Natural killer cell (primary cell): ENCODE measurements around the gene FBXL16. TPM values are rescaled to one million over a fixed set of nuclear protein-coding genes. Genes with fewer than 3 reads are reported as not detected.

Experiments used
- ATAC-seq, 3 donors: fragments of 150-1000 bp in 2 of 3; fragments of 200-7000 bp in 1 of 3; cut with Tn5 transposase; 1 replicate in 1 of 3; 2 replicates in 2 of 3; pipeline ENCODE4 v1.10.0; 2021; ENCODE audit warnings: mild to moderate bottlenecking in 2 of 3, moderate library complexity in 2 of 3
- DNase-seq, 2 donors: peaks; one replicate each; pipeline versions ENCODE4 v3.0.0 to v3.0.0-alpha.2; 2013 to 2021; ENCODE audit warnings: mixed read lengths in 1 of 2
- H3K27ac ChIP-seq: one replicate; pipeline ENCODE4 v1.5.1; 2013; ENCODE audit warnings: mild to moderate bottlenecking, low read length
- H3K27me3 ChIP-seq: one replicate; pipeline ENCODE4 v1.6.1; 2013; ENCODE audit warnings: low read length; ENCODE audit not compliant: control insufficient read depth, insufficient read depth
- H3K36me3 ChIP-seq: one replicate; pipeline ENCODE4 v1.6.1; 2013; ENCODE audit warnings: low read length; ENCODE audit not compliant: control insufficient read depth, insufficient read depth
- H3K4me1 ChIP-seq: one replicate; pipeline ENCODE4 v1.6.1; 2013; ENCODE audit warnings: low read length; ENCODE audit not compliant: control insufficient read depth, insufficient read depth
- H3K4me3 ChIP-seq: one replicate; pipeline ENCODE4 v1.5.1; 2013; ENCODE audit warnings: low read length
- H3K9me3 ChIP-seq: one replicate; pipeline ENCODE4 v1.6.1; 2013; ENCODE audit warnings: low read length; ENCODE audit not compliant: control insufficient read depth, insufficient read depth
- H3K27ac Mint-ChIP-seq, 2 donors: one replicate each; pipeline ENCODE4 v1.8.0; 2022; ENCODE audit warnings: mild to moderate bottlenecking in 2 of 2, mixed read lengths in 2 of 2, moderate library complexity in 1 of 2
- H3K27me3 Mint-ChIP-seq, 2 donors: one replicate each; pipeline ENCODE4 v1.8.0; 2022; ENCODE audit warnings: low read depth in 2 of 2, mixed read lengths in 2 of 2
- H3K36me3 Mint-ChIP-seq: one replicate; pipeline ENCODE4 v1.8.0; 2022; ENCODE audit warnings: mixed read lengths
- H3K4me1 Mint-ChIP-seq, 2 donors: one replicate each; pipeline ENCODE4 v1.8.0; 2022; ENCODE audit warnings: mixed read lengths in 2 of 2
- H3K4me3 Mint-ChIP-seq: one replicate; pipeline ENCODE4 v1.8.0; 2022; ENCODE audit warnings: mild to moderate bottlenecking, moderate library complexity, mixed read lengths
- H3K9me3 Mint-ChIP-seq, 2 donors: one replicate each; pipeline ENCODE4 v1.8.0; 2022; ENCODE audit warnings: mixed read lengths in 2 of 2
- WGBS: methylation state at CpG from one replicate; pipeline ENCODE4 v1.1.7; 2013; ENCODE audit warnings: missing lambda C conversion rate; ENCODE audit not compliant: insufficient coverage; 5-methylcytosine and 5-hydroxymethylcytosine counted together
- intact Hi-C: fragments of 100-400 bp; cut with micrococcal nuclease; formaldehyde crosslinking; loops from one replicate; pipeline ENCODE4 v1.14.2; 2022
- total RNA-seq, 4 donors: library from RNA; stranded (reverse); fragments of 120-200 nt in 1 of 4; gene quantifications; one replicate each; pipeline versions ENCODE4 v1.2.3 to v1.2.4, GENCODE V29; 2013 to 2022
- TF ChIP-seq, protein P1 (sequence below): fragments of 200-600 bp; IDR thresholded peaks from one replicate; pipeline ENCODE4 v1.8.0; 2022; ENCODE audit warnings: antibody characterized with exemption

FBXL16 gene
- total RNA-seq, 3 donors from 2014 or later (not counting 1 experiment from before 2014, with no cell fraction given): 0.48 to 0.79 TPM; not detected in 1

DNA sequence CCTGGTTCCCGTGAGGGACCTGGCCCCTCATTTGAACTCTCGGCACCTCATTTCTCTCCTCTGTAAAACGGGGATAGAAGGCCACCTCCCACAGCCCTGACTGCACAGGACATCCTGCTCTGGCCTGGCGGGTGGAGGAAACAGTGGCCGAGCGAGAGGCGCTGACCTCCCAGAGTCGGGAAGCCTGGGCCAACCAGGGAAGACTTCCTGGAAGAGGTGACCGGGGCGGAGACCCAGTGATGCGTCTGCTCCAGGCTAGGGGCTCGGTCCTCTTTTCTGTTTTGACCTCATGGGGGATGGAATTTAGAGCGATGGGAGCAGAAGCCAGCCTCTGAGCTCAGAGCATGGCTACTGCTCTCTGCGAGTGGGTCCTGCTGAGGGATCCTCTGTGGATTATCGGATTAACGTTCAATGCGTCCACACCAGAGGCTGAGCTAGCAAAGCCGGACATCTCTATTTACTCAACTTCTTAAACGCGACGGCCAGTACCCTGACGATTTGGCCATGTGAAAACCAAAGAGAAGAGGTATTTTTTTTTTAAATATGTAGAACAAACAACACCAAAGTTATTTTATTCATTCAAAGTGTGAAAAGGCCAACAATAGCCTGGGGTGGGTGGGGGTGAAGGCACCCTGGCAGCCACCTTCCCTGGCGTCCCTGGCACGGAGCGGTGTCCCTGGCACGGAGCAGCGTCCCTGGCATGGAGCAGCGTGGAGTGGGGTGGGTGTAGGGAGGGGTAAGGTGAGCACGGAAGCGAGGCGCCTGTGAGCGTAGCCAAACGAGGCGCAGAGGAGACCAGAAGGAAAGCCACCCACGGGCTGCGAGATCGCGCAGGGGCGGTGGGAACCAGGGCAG lies 45.8 kb upstream of the FBXL16 start:
- Mint-ChIP-seq H3K4me1 (no peaks in the 10 kb centered on the region), H3K27ac (no peak overlapping the region), H3K36me3 (no peaks in the 10 kb centered on the region), H3K4me3 (no peak overlapping the region), H3K27me3 (peaks cover 1 to 2% of the 10 kb centered on the region in 2 donors), H3K9me3 (no peaks in the 10 kb centered on the region)
- Histone ChIP-seq H3K27ac (no peak overlapping the region), H3K36me3 (no peaks in the 10 kb centered on the region), H3K4me3 (no peak overlapping the region), H3K4me1 (no peaks in the 10 kb centered on the region), H3K9me3 (no peaks in the 10 kb centered on the region), H3K27me3 (no peaks in the 10 kb centered on the region)
- WGBS: 87% methylated on average over 35 of the region's 39 CpGs
- DNase-seq (no peak), ATAC-seq (no peak)
- TF ChIP-seq, protein P1, sequence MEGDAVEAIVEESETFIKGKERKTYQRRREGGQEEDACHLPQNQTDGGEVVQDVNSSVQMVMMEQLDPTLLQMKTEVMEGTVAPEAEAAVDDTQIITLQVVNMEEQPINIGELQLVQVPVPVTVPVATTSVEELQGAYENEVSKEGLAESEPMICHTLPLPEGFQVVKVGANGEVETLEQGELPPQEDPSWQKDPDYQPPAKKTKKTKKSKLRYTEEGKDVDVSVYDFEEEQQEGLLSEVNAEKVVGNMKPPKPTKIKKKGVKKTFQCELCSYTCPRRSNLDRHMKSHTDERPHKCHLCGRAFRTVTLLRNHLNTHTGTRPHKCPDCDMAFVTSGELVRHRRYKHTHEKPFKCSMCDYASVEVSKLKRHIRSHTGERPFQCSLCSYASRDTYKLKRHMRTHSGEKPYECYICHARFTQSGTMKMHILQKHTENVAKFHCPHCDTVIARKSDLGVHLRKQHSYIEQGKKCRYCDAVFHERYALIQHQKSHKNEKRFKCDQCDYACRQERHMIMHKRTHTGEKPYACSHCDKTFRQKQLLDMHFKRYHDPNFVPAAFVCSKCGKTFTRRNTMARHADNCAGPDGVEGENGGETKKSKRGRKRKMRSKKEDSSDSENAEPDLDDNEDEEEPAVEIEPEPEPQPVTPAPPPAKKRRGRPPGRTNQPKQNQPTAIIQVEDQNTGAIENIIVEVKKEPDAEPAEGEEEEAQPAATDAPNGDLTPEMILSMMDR: no peak
- intact Hi-C loops: no loop called here

DNA sequence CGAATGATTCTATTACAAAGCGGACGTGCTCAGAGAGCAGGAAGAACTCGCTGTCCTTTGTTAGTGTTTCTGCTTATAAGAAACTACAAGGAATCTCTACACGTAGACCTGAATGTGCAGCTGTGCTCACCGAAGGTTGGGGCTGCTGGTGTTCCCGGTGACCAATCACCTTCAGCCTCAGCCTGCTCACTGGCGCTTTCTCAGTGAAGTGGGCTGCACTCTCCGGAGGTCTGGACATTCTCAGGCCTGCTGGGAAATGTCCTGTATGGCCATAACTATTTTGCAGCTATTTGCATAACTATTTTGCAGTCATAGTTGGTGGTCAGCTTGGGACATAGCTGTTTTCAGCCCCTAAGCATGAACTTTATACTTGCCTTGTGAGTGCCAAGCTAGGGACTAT lies 44.9 kb upstream of the FBXL16 start:
- Mint-ChIP-seq H3K9me3 (no peaks in the 10 kb centered on the region), H3K27me3 (no peaks in the 10 kb centered on the region), H3K36me3 (no peaks in the 10 kb centered on the region), H3K4me3 (no peak overlapping the region), H3K4me1 (no peaks in the 10 kb centered on the region), H3K27ac (no peak overlapping the region)
- 90% methylated on average over 9 of the region's 9 CpGs for WGBS
- TF ChIP-seq, protein P1: no peak
- ATAC-seq (no peak), DNase-seq (no peak)
- intact Hi-C loops: no loop called here
- Histone ChIP-seq H3K9me3 (no peaks in the 10 kb centered on the region), H3K36me3 (no peaks in the 10 kb centered on the region), H3K27ac (no peak overlapping the region), H3K4me1 (no peaks in the 10 kb centered on the region), H3K27me3 (no peaks in the 10 kb centered on the region), H3K4me3 (no peak overlapping the region)

DNA sequence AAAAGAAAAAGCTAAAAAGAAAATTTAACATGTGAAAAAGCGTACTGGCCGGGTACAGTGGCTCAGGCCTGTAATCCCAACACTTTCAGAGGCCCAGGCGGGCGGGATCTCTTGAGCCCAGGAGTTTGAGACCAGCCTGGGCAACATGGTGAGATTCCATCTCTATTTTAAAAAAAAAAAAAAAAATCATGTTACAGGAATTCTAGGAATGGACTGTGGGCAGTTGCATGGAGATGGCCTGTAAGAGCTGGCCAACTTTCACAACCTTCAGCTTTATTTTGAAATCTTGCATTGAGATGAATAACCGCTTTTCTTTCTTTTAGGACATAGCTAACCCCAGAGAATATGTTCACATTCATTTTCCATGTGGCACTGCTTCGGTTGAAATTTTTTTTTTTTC lies 43.4 kb upstream of the FBXL16 start:
- Histone ChIP-seq H3K27ac (no peak overlapping the region), H3K27me3 (no peaks in the 10 kb centered on the region), H3K4me1 (no peaks in the 10 kb centered on the region), H3K36me3 (no peaks in the 10 kb centered on the region), H3K4me3 (no peak overlapping the region), H3K9me3 (no peaks in the 10 kb centered on the region)
- DNase-seq (no peak), ATAC-seq (no peak)
- TF ChIP-seq, protein P1: no peak
- intact Hi-C loops: no loop called here
- WGBS: 70% methylated on average over 6 of the region's 6 CpGs
- Mint-ChIP-seq H3K4me3 (no peak overlapping the region), H3K36me3 (no peaks in the 10 kb centered on the region), H3K27ac (no peak overlapping the region), H3K9me3 (no peaks in the 10 kb centered on the region), H3K27me3 (no peaks in the 10 kb centered on the region), H3K4me1 (no peaks in the 10 kb centered on the region)
